Ovary (tissue), 3 donors: Measurements from ENCODE around the gene MAPKAPK2.

Experiments used
- EP300 ChIP-seq: sonication (generic); formaldehyde crosslinking; IDR thresholded peaks from one replicate; pipeline ENCODE4 v1.6.1; 2017; ENCODE audit warnings: antibody characterized with exemption
- POLR2A ChIP-seq: fragments of 450-650 bp; IDR thresholded peaks from one replicate; pipeline ENCODE4 v1.6.1; 2017; ENCODE audit warnings: antibody characterized with exemption, mild to moderate bottlenecking, moderate library complexity
- TF ChIP-seq, protein P1 (sequence below), 3 donors: fragments of 450-650 bp in 2 of 3; fragments of 200-600 bp in 1 of 3; IDR thresholded peaks; one replicate each; pipeline versions ENCODE4 v1.5.1 to v1.8.0; 2016 to 2022; ENCODE audit warnings: antibody characterized with exemption in 3 of 3, mild to moderate bottlenecking in 1 of 3
- donor health status: DM: no; HTN: no; CAD: no.

DNA sequence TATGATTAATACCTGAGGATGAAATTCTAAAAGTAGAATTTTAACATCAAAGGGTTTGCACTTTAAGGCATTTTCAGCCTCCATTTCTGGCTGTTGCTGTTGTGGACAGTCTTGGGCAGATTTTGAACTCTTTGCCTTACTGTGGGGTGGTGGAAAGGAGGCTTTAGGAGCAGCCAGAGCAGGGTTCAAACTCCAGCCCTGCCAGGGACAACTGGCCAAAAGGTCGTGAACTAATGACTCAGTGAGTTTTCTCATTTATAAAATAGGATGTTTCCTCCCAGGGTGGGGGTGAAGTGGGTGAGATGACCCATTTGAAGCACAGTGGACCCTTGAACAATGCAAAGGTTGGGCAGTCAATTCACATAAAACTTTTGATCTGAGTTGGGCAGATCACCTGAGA, 36.7 kb downstream of the MAPKAPK2 start:
- TF ChIP-seq, protein P1, sequence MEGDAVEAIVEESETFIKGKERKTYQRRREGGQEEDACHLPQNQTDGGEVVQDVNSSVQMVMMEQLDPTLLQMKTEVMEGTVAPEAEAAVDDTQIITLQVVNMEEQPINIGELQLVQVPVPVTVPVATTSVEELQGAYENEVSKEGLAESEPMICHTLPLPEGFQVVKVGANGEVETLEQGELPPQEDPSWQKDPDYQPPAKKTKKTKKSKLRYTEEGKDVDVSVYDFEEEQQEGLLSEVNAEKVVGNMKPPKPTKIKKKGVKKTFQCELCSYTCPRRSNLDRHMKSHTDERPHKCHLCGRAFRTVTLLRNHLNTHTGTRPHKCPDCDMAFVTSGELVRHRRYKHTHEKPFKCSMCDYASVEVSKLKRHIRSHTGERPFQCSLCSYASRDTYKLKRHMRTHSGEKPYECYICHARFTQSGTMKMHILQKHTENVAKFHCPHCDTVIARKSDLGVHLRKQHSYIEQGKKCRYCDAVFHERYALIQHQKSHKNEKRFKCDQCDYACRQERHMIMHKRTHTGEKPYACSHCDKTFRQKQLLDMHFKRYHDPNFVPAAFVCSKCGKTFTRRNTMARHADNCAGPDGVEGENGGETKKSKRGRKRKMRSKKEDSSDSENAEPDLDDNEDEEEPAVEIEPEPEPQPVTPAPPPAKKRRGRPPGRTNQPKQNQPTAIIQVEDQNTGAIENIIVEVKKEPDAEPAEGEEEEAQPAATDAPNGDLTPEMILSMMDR (IDR thresholded peaks at IDR 0.05) = no peak
- TF ChIP-seq POLR2A (no peak), EP300 (no peak)
